OCI-LY7 (cell line): ENCODE measurements around the gene ZNF892. TPM values are rescaled to one million over a fixed set of nuclear protein-coding genes. Genes with fewer than 3 reads are reported as not detected.

Source experiments
- BruUV-seq: library from RNA; stranded (reverse); fragments of 400-500 nt; replicated peaks from 2 replicates; lab custom pipeline; 2021; lab: Mats Ljungman, UMichigan
- CTCF ChIA-PET: fragments of 300-600 bp; sonication (Branson Sonifier 250); formaldehyde crosslinking; loops from one replicate; lab custom pipeline; 2022; ENCODE audit warnings: antibody characterized with exemption; ENCODE audit not compliant: unreplicated experiment; lab: Charles Lee
- POLR2A ChIA-PET: fragments of 300-600 bp; sonication (Branson Sonifier 250); formaldehyde crosslinking; loops from one replicate; lab custom pipeline; 2022; ENCODE audit warnings: antibody characterized with exemption; lab: Charles Lee
- DNase-seq: peaks from one replicate; pipeline ENCODE4 v3.0.0-alpha.2; 2015; ENCODE audit warnings: low spot score
- H2AFZ ChIP-seq: fragments of 200-600 bp; sonication (generic), shearing (Covaris generic); 2 replicates; pipeline ENCODE4 v1.6.1; 2014; ENCODE audit warnings: mild to moderate bottlenecking, antibody characterized with exemption, low read length, moderate library complexity
- H3K27ac ChIP-seq: fragments of 200-600 bp; sonication (generic); 2 replicates; pipeline ENCODE4 v1.5.1; 2014; ENCODE audit warnings: mixed run types, low read depth, mild to moderate bottlenecking, moderate library complexity, low read length, inconsistent platforms; ENCODE audit not compliant: poor library complexity, severe bottlenecking
- H3K36me3 ChIP-seq: fragments of 200-600 bp; sonication (generic); 2 replicates; pipeline ENCODE4 v1.6.1; 2014; ENCODE audit warnings: mild to moderate bottlenecking, antibody characterized with exemption, low read length, moderate library complexity, mixed read lengths; ENCODE audit not compliant: insufficient read depth
- H3K4me1 ChIP-seq: fragments of 200-600 bp; sonication (generic); 2 replicates; pipeline ENCODE4 v1.5.1; 2014; ENCODE audit warnings: mild to moderate bottlenecking, low read length; ENCODE audit not compliant: insufficient read depth, poor library complexity, severe bottlenecking
- H3K4me2 ChIP-seq: fragments of 200-600 bp; sonication (generic); 2 replicates; pipeline ENCODE4 v1.6.1; 2014; ENCODE audit warnings: mild to moderate bottlenecking, low read length
- H3K4me3 ChIP-seq: fragments of 200-600 bp; sonication (generic); 2 replicates; pipeline ENCODE4 v1.5.1; 2014; ENCODE audit warnings: mild to moderate bottlenecking, low read depth, low read length; ENCODE audit not compliant: poor library complexity, severe bottlenecking
- H3K79me2 ChIP-seq: fragments of 200-600 bp; sonication (generic); 2 replicates; pipeline ENCODE4 v1.6.1; 2016; ENCODE audit warnings: low read depth, mild to moderate bottlenecking, low read length, moderate library complexity, mixed read lengths; ENCODE audit not compliant: insufficient read depth
- H3K9me2 ChIP-seq: fragments of 200-600 bp; sonication (generic); 2 replicates; pipeline ENCODE4 v1.6.1; 2016; ENCODE audit warnings: mild to moderate bottlenecking, low read length, mixed read lengths; ENCODE audit not compliant: insufficient read depth
- H3K9me3 ChIP-seq: fragments of 200-600 bp; sonication (generic); 2 replicates; pipeline ENCODE4 v1.6.1; 2014; ENCODE audit warnings: mild to moderate bottlenecking, mixed run types, low read length, mixed read lengths
- H4K20me1 ChIP-seq: fragments of 200-600 bp; sonication (generic); 2 replicates; pipeline ENCODE4 v1.6.1; 2014; ENCODE audit warnings: mild to moderate bottlenecking, antibody characterized with exemption, low read length, moderate library complexity, mixed read lengths; ENCODE audit not compliant: insufficient read depth
- CTCF ChIP-seq: fragments of 200-600 bp; sonication (generic); conservative IDR thresholded peaks from 2 replicates; pipeline ENCODE4 v1.5.1; 2014; ENCODE audit warnings: mild to moderate bottlenecking, antibody characterized with exemption, low read length, moderate library complexity, mixed read lengths
- EZH2phosphoT487 ChIP-seq: fragments of 200-600 bp; sonication (generic); IDR thresholded peaks from 2 replicates; pipeline ENCODE4 v1.6.1; 2018; ENCODE audit warnings: low read depth, borderline replicate concordance, mild to moderate bottlenecking, mixed run types, antibody characterized with exemption, low read length, moderate library complexity, mixed read lengths
- intact Hi-C: fragments of 100-400 bp; cut with micrococcal nuclease; formaldehyde crosslinking; loops from one replicate; pipeline ENCODE4 v1.10.0; 2022; ENCODE audit not compliant: unreplicated experiment
- total RNA-seq, 2 experiments: library from RNA; depleted of rRNA in 1 of 2; stranded (reverse); fragments of >200 nt in 1 of 2; shearing (Covaris generic) in 1 of 2; gene quantifications; 2 replicates each; pipeline ENCODE4 v1.2.3, GENCODE V29; 2014 to 2022

Gene ZNF892
- total RNA-seq, 2 experiments from 2014 or later, result 2.9 to 4.7 TPM

DNA sequence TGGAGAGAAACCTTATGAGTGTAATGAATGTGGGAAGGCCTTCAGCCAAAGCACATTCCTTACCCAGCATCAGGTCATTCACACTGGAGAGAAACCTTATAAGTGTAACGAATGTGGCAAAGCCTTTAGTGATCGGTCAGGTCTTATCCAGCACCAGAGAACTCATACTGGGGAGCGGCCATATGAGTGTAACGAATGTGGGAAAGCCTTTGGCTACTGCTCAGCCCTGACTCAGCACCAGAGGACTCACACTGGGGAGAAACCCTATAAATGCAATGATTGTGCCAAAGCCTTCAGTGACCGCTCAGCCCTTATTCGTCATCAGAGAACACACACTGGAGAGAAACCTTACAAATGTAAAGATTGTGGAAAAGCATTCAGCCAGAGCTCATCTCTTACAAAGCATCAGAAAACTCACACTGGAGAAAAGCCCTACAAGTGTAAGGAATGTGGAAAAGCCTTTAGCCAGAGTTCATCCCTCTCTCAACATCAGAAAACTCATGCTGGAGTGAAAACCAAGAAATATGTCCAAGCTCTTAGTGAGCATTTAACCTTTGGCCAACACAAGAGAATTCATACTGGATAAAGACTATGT lies 7.8 kb downstream of the ZNF892 start:
- POLR2A ChIA-PET, result no interaction called here
- TF ChIP-seq CTCF (no peak), EZH2phosphoT487 (no peak)
- intact Hi-C loops, result no loop called here
- Histone ChIP-seq H3K4me3 (no peak overlapping the region), H3K36me3 (peaks cover 43% of the 10 kb centered on the region), H3K4me2 (no peak overlapping the region), H3K9me3 (peaks cover 58% of the 10 kb centered on the region), H3K4me1 (no peaks in the 10 kb centered on the region), H2AFZ (no peak overlapping the region), H3K79me2 (no peaks in the 10 kb centered on the region), H3K27ac (no peak overlapping the region), H4K20me1 (no peaks in the 10 kb centered on the region), H3K9me2 (no peaks in the 10 kb centered on the region)
- no TSS peak for BruUV-seq
- CTCF ChIA-PET, result no interaction called here
- DNase-seq, result no peak

DNA sequence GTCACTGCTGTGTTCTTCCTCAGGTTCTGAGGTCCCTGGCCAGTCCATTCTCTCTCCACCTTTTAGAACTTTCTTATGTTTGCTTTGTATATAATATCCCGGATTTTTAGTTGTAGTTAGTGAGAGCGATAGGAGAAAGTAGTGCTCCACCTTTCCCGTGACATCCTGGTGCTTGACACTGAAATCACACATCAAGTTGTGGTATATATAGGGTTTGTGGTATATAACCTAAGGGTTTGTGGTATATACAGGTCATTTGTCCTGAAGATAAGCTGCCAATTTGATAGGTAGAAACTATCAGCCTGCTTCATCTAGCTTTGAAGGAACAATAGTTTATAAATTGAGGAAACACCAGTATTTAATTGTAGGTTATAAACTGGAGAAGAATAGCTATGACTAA lies 13.1 kb downstream of the ZNF892 start:
- Histone ChIP-seq H3K79me2 (no peaks in the 10 kb centered on the region), H3K36me3 (no peaks in the 10 kb centered on the region; the same call in 1 of the 2 replicates), H3K9me3 (peaks cover 31% of the 10 kb centered on the region), H2AFZ (no peak overlapping the region), H3K4me1 (no peaks in the 10 kb centered on the region), H4K20me1 (no peaks in the 10 kb centered on the region), H3K9me2 (no peaks in the 10 kb centered on the region), H3K4me2 (no peak overlapping the region), H3K27ac (no peak overlapping the region), H3K4me3 (no peak overlapping the region)
- CTCF ChIA-PET, result no interaction called here
- TF ChIP-seq EZH2phosphoT487 (no peak), CTCF (no peak)
- POLR2A ChIA-PET, result no interaction called here
- intact Hi-C loops, result no loop called here
- no peak for DNase-seq
- no TSS peak for BruUV-seq

DNA sequence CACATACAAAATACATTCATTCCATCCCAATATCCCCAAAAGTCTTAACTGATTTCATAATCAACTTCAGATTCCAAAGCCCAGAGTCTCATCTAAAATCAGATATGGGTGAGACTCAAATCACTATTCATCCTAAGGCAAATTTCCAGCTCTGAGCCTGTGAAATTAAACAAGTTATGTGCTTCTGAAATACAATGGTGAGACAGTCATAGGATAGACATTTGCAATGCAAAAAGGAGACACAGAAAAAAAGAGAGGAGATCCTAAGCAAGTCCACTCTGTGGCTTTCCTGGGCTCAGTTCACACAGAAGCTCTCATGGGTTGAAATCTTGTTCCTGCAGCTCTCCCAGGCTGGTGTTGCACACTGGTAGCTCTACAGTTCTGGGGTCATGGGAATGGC lies 18.3 kb downstream of the ZNF892 start:
- TF ChIP-seq CTCF, result no peak
- no peak for TF ChIP-seq EZH2phosphoT487
- H4K20me1 ChIP-seq, result no peaks in the 10 kb centered on the region
- CTCF ChIA-PET, result no interaction called here
- no peak overlapping the region for H3K27ac ChIP-seq
- H3K4me1 ChIP-seq, result no peaks in the 10 kb centered on the region
- no peak for DNase-seq
- no peaks in the 10 kb centered on the region for H3K79me2 ChIP-seq
- H3K9me2 ChIP-seq, result no peaks in the 10 kb centered on the region
- H3K4me2 ChIP-seq, result no peak overlapping the region
- intact Hi-C loops, result no loop called here
- POLR2A ChIA-PET, result no interaction called here
- H3K36me3 ChIP-seq, result no peaks in the 10 kb centered on the region
- BruUV-seq, result no TSS peak
- no peak overlapping the region for H2AFZ ChIP-seq
- no peak overlapping the region for H3K4me3 ChIP-seq
- H3K9me3 ChIP-seq, result 0 out of 2 replicates have a peak, but pooled peaks cover 9% of the 10 kb centered on the region
